Fibroblast of villous mesenchyme (primary cell): ENCODE results near the gene CCR8. TPM values are rescaled to one million over a fixed set of nuclear protein-coding genes. Genes with fewer than 3 reads are reported as not detected.
"Not testable (repeated sequence)": the region's sequence is repeated elsewhere in the genome, so short reads cannot be mapped to it uniquely, and the experiment has no call there.

Experiments used
- DNase-seq: peaks from one replicate; pipeline ENCODE4 v3.0.0-alpha.2; 2010; ENCODE audit warnings: low read depth
- H3K4me3 ChIP-seq: 2 replicates; pipeline ENCODE4 v1.5.1; 2011; ENCODE audit warnings: low read depth, mild to moderate bottlenecking, low read length
- total RNA-seq: library from RNA; depleted of rRNA; stranded (reverse); fragments of >200 nt; gene quantifications from 2 replicates; pipeline ENCODE4 v1.2.3, GENCODE V29; 2012
- TF ChIP-seq, protein P1 (sequence below): IDR thresholded peaks from 2 replicates; pipeline ENCODE4 v1.5.1; 2012; ENCODE audit warnings: low read depth, mild to moderate bottlenecking, low read length; ENCODE audit not compliant: insufficient read depth

Gene CCR8
- total RNA-seq, 1 donor, result not detected

- no peak overlapping the region for H3K4me3 ChIP-seq
- TF ChIP-seq, protein P1, sequence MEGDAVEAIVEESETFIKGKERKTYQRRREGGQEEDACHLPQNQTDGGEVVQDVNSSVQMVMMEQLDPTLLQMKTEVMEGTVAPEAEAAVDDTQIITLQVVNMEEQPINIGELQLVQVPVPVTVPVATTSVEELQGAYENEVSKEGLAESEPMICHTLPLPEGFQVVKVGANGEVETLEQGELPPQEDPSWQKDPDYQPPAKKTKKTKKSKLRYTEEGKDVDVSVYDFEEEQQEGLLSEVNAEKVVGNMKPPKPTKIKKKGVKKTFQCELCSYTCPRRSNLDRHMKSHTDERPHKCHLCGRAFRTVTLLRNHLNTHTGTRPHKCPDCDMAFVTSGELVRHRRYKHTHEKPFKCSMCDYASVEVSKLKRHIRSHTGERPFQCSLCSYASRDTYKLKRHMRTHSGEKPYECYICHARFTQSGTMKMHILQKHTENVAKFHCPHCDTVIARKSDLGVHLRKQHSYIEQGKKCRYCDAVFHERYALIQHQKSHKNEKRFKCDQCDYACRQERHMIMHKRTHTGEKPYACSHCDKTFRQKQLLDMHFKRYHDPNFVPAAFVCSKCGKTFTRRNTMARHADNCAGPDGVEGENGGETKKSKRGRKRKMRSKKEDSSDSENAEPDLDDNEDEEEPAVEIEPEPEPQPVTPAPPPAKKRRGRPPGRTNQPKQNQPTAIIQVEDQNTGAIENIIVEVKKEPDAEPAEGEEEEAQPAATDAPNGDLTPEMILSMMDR, result no peak
- DNase-seq, result no peak
These were observed 27.3 kb upstream of the CCR8 start for GRCh38 chr3:39302178-39302577.

DNA sequence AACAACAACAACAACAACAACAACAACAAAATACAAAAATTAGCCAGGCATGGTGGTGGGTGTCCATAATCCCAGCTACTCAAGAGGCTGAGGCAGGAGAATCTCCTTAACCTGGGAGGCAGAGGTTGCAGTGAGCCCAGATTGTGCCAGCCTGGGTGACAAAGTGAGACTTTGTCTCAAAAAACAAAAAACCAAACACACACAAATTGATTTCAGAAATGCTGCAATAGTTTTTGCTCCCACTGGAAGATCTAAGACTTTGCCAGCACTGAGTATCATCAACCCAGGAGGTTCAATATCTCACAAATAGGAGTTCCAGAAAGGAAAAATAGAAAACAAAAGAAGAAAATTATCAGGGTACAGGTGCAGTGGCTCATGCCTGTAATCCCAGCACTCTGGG is 16.2 kb upstream of the CCR8 start:
- no peak overlapping the region for H3K4me3 ChIP-seq
- TF ChIP-seq, protein P1, result no peak
- no peak for DNase-seq

DNA sequence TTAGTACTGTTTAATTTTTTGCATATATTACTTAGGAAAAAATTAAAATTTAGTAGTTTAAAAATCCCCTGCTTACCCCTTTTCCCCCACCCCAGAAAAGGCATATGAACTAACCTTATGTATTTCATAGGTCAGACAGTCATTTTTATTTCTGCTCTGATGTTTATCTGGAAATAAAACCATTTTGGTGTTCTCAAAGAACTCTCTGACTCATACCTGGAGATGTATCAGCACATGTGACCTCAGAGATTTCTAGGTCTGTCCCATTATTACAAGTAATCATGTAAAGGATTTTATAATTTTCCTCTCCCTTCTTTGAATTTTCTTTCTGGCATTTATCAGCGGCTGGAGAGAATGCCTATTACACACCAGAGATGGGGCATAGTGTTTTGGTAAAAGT is 14.1 kb upstream of the CCR8 start:
- DNase-seq, result no peak
- TF ChIP-seq, protein P1, result no peak
- no peak overlapping the region for H3K4me3 ChIP-seq

DNA sequence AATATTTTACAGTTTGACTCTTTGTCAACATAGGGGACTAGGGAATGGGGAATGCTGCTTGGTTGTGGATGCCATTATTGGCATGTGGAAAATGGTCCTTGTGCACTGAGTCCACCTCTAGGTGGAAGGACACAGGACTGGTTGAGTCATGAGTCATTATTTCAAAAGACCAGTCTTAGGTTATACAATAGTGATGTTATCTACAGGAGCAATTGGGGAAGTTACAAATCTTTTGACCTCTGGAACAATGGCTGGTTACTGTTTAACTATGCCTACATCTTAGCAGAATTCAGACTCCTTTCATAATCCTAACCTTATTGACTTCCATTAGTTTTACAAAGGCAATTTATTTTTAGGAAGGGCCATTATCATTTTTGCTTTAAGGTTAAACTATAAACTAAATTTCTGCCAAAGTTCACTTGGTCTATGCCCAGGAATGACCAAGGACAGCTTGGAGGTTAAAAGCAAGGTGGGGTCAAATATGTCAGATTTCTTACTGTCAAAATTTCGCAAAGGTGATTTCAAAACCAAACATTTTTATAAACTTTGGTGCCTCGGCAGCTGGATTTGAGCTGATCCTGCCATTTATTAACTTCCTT is 11.8 kb upstream of the CCR8 start:
- no peak overlapping the region for H3K4me3 ChIP-seq
- TF ChIP-seq, protein P1, result no peak
- no peak for DNase-seq

GRCh38 chr3:39318301-39318700 is 11.2 kb upstream of the CCR8 start:
- DNase-seq, result no peak
- H3K4me3 ChIP-seq, result no peak overlapping the region
- TF ChIP-seq, protein P1, result no peak

DNA sequence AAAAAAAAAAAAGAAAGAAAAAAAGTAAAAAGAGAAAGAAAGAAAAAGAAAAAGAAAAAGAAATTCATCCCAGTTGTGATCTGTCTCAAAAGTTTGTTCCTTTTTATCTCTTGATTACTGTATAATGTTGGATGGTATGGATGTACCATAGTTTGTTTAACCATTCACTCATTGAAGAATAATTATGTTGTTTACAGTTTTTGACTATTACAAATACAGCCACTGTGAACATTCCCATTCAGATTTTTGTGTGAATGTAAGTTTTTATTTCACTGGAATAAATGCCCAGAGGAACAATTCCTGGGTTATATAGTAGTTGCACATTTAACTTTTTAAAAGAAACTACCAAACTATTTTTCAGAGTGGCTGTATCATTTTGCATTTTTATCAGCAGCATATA is 10.3 kb upstream of the CCR8 start:
- no peak overlapping the region for H3K4me3 ChIP-seq
- DNase-seq, result no peak
- TF ChIP-seq, protein P1, result no peak

GRCh38 chr3:39321574-39321983 is 7.9 kb upstream of the CCR8 start:
- not testable (repeated sequence) for H3K4me3 ChIP-seq, DNase-seq

- DNase-seq, H3K4me3 ChIP-seq: not testable (repeated sequence)
These were observed 7.2 kb upstream of the CCR8 start for GRCh38 chr3:39322209-39322715.
